Measurements from ENCODE around the gene PUS1. TPM values are rescaled to one million over a fixed set of nuclear protein-coding genes. Genes with fewer than 3 reads are reported as not detected.
"Not testable (repeated sequence)": the region's sequence is repeated elsewhere in the genome, so short reads cannot be mapped to it uniquely, and the experiment has no call there.

PUS1 gene
- total and polyA plus RNA-seq, 8 donors = 11.3 to 30.1 (median 16.8) TPM

DNA sequence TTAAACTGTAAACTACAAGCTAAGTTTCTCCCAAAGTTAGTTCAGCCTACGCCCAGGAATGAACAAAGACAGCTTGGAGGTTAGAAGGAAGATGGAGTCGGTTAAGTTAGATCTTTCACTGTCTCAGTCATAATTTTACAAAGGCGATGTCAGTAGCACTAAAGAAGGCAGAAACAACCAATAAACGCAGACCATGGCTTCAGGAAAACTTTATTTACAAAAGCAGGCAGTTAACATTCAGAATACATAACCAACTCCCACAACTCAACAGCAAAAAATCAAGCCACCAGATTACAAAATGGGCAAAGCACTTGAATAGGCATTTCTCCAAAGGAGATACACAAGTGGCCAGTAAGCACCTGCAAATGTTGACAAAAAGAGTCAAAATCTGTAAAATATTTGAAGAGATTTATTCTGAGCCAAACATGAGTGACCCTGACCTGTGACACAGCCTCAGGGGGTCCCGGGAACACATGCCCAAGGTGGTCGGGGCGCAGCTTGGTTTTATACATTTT is 43.5 kb upstream of the PUS1 start:
- Histone ChIP-seq H3K4me3 (no peak overlapping the region), H3K9me3 (peaks cover 0 to 8% of the 10 kb centered on the region in 2 donors), H3K27me3 (no peaks in the 10 kb centered on the region), H3K27ac (no peak overlapping the region), H3K4me1 (peaks cover 0 to 13% of the 10 kb centered on the region in 2 donors), H3K36me3 (no peaks in the 10 kb centered on the region)
- no peak for DNase-seq
- TF ChIP-seq, protein P1, sequence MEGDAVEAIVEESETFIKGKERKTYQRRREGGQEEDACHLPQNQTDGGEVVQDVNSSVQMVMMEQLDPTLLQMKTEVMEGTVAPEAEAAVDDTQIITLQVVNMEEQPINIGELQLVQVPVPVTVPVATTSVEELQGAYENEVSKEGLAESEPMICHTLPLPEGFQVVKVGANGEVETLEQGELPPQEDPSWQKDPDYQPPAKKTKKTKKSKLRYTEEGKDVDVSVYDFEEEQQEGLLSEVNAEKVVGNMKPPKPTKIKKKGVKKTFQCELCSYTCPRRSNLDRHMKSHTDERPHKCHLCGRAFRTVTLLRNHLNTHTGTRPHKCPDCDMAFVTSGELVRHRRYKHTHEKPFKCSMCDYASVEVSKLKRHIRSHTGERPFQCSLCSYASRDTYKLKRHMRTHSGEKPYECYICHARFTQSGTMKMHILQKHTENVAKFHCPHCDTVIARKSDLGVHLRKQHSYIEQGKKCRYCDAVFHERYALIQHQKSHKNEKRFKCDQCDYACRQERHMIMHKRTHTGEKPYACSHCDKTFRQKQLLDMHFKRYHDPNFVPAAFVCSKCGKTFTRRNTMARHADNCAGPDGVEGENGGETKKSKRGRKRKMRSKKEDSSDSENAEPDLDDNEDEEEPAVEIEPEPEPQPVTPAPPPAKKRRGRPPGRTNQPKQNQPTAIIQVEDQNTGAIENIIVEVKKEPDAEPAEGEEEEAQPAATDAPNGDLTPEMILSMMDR (IDR thresholded peaks at IDR 0.05) = no peak
- intact Hi-C loops (cut with DNase I) = no loop called here
- ATAC-seq = no peak

DNA sequence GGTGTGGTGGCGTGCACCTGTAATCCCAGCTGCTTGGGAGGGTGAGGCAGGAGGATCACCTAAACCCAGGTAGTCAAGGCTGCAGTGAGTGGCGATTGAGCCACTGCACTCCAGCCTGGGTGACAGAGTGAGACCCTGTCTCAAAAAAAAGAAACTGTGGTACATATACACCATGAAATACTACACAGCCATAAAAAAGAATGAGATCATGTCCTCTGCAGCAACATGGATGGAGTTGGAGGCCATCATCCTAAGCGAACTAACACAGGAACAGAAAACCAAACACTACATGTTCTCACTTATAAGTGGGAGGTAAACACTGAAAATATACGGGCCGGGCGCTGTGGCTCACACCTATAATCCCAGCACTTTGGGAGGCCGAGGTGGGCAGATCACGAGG is 37.4 kb upstream of the PUS1 start:
- H3K27me3 ChIP-seq; H3K27ac ChIP-seq; DNase-seq; ATAC-seq; H3K36me3 ChIP-seq; H3K4me3 ChIP-seq; H3K9me3 ChIP-seq; intact Hi-C loops (cut with DNase I): not testable (repeated sequence)
- H3K4me1 ChIP-seq = peaks cover under 1 to 19% of the 10 kb centered on the region in 2 donors

DNA sequence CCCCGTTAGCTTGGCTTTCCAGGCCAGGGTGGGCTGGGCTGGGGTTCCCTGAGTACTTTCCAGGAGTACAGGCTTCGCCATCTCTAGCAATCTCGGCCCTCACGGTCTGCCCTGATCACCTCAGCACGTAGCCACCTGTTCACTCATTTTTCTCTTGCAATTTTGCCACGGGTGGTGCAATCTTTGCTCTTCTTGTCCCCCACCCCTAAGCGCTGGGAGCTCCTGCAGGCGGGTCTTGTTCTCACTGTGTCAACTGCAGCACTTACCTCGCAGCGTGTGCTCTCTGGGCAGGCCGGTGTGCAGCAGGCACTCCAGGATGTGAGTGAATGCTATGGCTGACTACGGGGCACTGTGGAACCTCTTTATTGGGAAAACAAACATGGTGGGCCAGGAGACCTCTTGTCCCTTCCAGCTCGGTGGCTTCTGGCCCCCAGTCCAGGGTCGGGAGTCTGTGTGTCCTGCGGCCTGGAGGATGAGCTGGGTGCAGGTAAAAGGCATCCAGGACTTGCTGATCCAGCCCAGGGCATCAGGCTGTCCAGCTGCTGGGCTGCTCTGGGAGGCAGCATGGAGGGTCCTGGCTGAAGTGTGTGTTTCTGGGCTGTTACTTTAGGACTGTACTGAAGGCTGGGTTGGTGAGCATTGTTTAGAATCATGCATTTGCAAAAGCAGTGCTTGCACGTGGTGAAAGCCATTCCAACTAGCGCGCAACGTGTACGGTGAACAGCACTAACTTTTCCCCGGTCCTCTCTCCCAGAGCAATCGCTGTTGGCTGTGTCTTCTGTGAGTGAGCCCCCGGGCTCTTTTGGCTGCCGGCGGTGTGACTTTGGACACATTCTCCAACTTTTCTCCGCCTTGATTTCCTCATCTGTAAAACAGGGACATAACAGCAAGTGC is 36.1 kb upstream of the PUS1 start:
- Histone ChIP-seq H3K27ac (no peak overlapping the region), H3K27me3 (no peaks in the 10 kb centered on the region), H3K36me3 (no peaks in the 10 kb centered on the region), H3K9me3 (no peaks in the 10 kb centered on the region), H3K4me3 (no peak overlapping the region), H3K4me1 (peaks cover 7 to 31% of the 10 kb centered on the region in 2 donors)
- TF ChIP-seq, protein P1 (IDR thresholded peaks at IDR 0.05) = no peak
- ATAC-seq = no peak
- intact Hi-C loops (cut with DNase I) = no loop called here
- DNase-seq = peak in 1 of 4 donors; percentile 54

DNA sequence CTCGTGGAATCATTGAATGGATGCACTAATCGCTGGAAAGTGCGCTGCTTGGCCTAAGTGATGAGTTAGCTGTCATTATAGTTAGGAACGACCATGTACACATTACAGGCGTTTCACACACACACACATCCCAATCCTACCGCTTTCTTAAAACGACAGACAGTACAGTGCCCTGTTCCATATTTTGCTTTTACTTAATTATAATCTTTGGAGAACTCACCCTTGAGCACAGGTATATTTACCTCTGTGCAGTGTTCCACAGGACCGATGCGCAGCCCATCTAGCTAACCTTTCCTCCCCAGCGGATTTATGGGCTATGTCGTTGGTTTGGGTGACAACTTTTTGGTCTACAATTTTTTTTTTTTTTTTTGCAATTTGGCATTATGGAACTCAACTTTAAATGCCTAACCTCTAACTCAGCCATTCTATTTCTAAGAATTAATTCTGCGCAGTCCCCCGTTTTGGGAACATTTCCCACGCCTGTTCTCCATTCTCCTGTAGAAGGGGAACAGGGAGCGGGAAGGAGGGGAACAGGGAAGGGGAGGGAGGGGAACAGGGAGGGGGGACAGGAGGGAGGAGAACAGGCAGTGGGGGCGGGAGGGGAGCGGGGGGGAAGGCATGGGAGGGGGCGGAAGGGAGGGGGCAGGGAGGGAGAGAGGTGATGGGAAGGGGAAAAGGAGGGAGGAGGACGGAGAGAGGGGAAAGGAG is 35.3 kb upstream of the PUS1 start:
- intact Hi-C loops (cut with DNase I) = no loop called here
- H3K27me3 ChIP-seq = no peaks in the 10 kb centered on the region
- H3K4me3 ChIP-seq = peak overlapping the region; percentile 25 to 63
- no peaks in the 10 kb centered on the region for H3K9me3 ChIP-seq
- no peak for DNase-seq
- H3K4me1 ChIP-seq = peaks cover 7 to 35% of the 10 kb centered on the region in 2 donors
- peak overlapping the region in 1 of 2 donors; percentile 93 for H3K27ac ChIP-seq
- ATAC-seq = no peak
- no peaks in the 10 kb centered on the region for H3K36me3 ChIP-seq
- TF ChIP-seq, protein P1 (IDR thresholded peaks at IDR 0.05) = no peak

DNA sequence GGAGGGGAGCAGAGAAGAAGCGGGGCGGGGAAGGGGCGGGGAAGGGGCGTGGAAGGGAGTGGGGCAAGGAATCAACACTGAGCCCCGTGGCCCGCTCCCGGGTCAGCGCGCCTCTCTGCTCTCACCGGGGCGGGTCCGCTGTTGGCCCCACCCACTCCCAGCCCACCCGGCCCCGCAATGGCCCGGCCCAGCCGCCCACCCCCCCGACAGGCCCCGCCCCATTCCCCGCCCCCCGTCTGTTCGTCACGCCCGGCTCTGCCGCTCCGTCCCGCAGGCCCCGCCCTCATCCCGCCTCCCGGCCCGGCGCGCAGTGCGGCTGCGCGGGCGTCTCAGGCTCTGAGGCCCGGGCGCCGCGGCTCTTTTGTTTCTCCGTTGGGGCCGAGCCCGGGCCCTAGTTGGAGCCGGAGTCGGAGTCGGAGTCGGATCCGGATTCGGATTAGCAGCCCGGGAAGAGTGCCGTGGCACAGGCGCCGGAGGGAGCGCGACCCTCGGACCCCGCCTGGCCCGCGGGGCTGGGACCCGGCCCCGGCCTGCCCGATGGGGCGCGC is 34.7 kb upstream of the PUS1 start, which contains the start of gene ULK1:
Gene ULK1, plus strand, starts transcription at position 310 of the 548 bp plus-strand sequence. CDS start 380 bp downstream, outside the sequence.
- intact Hi-C loops (cut with DNase I) = no loop called here
- peak; percentile 86 to 98 (median 94) for DNase-seq
- ATAC-seq = peak; percentile 74
- H3K9me3 ChIP-seq = no peaks in the 10 kb centered on the region
- no peaks in the 10 kb centered on the region for H3K36me3 ChIP-seq
- TF ChIP-seq, protein P1 (IDR thresholded peaks at IDR 0.05) = no peak
- peak within 1 kb of the TSS; percentile 92 to 93 for H3K27ac ChIP-seq
- H3K4me1 ChIP-seq = peaks cover 7 to 35% of the 10 kb centered on the region in 2 donors
- peak within 1 kb of the TSS; percentile 62 to 63 for H3K4me3 ChIP-seq
- no peaks in the 10 kb centered on the region for H3K27me3 ChIP-seq
